A673 (cell line): ENCODE results near the gene IGFL3. TPM values are rescaled to one million over a fixed set of nuclear protein-coding genes. Genes with fewer than 3 reads are reported as not detected.

Source experiments
- BruUV-seq: library from RNA; stranded (reverse); fragments of 400-500 nt; replicated peaks from 2 replicates; lab custom pipeline; 2021; lab: Mats Ljungman, UMichigan
- CTCF ChIA-PET: fragments of 300-600 bp; sonication (Branson Sonifier 250); formaldehyde crosslinking; loops from one replicate; lab custom pipeline; 2022; ENCODE audit warnings: antibody characterized with exemption; lab: Charles Lee
- POLR2A ChIA-PET: fragments of 300-600 bp; sonication (Branson Sonifier 250); formaldehyde crosslinking; loops from one replicate; lab custom pipeline; 2022; ENCODE audit warnings: antibody characterized with exemption; ENCODE audit not compliant: low non-redundant PET; lab: Charles Lee
- DNase-seq: peaks from one replicate; pipeline ENCODE4 v3.0.0-alpha.2; 2015; ENCODE audit warnings: low spot score
- H3K27ac ChIP-seq: fragments of 200-600 bp; sonication (generic); 2 replicates; pipeline ENCODE4 v1.5.1; 2016; ENCODE audit warnings: mixed run types, low read depth, mild to moderate bottlenecking, mixed read lengths, antibody characterized with exemption, low read length; ENCODE audit not compliant: poor library complexity, severe bottlenecking
- H3K27me3 ChIP-seq: fragments of 200-600 bp; sonication (generic); replicated peaks from 2 replicates; pipeline ENCODE4 v1.6.1; 2017; ENCODE audit warnings: mixed run types, low read depth, mild to moderate bottlenecking, mixed read lengths, antibody characterized with exemption, low read length; ENCODE audit not compliant: insufficient read depth, poor library complexity
- H3K36me3 ChIP-seq: fragments of 200-600 bp; sonication (generic); 2 replicates; pipeline ENCODE4 v1.6.1; 2016; ENCODE audit warnings: mixed run types, mild to moderate bottlenecking, mixed read lengths, antibody characterized with exemption, low read length; ENCODE audit not compliant: insufficient read depth, poor library complexity, severe bottlenecking
- H3K4me1 ChIP-seq: fragments of 200-600 bp; sonication (generic); 2 replicates; pipeline ENCODE4 v1.6.1; 2017; ENCODE audit warnings: mixed run types, mild to moderate bottlenecking, mixed read lengths, antibody characterized with exemption, low read length; ENCODE audit not compliant: insufficient read depth, poor library complexity, severe bottlenecking
- H3K4me3 ChIP-seq: fragments of 200-600 bp; sonication (generic); 2 replicates; pipeline ENCODE4 v1.5.1; 2016; ENCODE audit warnings: low read depth, mixed run types, mild to moderate bottlenecking, mixed read lengths, low read length; ENCODE audit not compliant: poor library complexity, severe bottlenecking
- H3K9me3 ChIP-seq: fragments of 200-600 bp; sonication (generic); 2 replicates; pipeline ENCODE4 v1.6.1; 2016; ENCODE audit warnings: mixed run types, low read depth, mild to moderate bottlenecking, mixed read lengths, antibody characterized with exemption, low read length; ENCODE audit not compliant: poor library complexity, severe bottlenecking
- CTCF ChIP-seq: fragments of 300-800, 200-600 bp; sonication (generic); conservative IDR thresholded peaks from 2 replicates; pipeline ENCODE4 v1.5.1; 2017; ENCODE audit warnings: low read depth, mild to moderate bottlenecking, antibody characterized with exemption, low read length, moderate library complexity, mixed read lengths
- EZH2 ChIP-seq: fragments of 200-600 bp; sonication (generic); IDR thresholded peaks from 2 replicates; pipeline ENCODE4 v1.6.1; 2017; ENCODE audit warnings: borderline replicate concordance, low read depth, mild to moderate bottlenecking, mixed read lengths, antibody characterized with exemption, low read length; ENCODE audit not compliant: poor library complexity, severe bottlenecking
- intact Hi-C: fragments of 100-400 bp; cut with micrococcal nuclease; formaldehyde crosslinking; loops from one replicate; pipeline ENCODE4 v1.10.0; 2022; ENCODE audit not compliant: unreplicated experiment
- total RNA-seq: library from RNA; stranded (reverse); gene quantifications from 2 replicates; pipeline ENCODE4 v1.2.3, GENCODE V29; 2021

Gene IGFL3
- total RNA-seq, 1 experiment from 2014 or later, result not detected

DNA sequence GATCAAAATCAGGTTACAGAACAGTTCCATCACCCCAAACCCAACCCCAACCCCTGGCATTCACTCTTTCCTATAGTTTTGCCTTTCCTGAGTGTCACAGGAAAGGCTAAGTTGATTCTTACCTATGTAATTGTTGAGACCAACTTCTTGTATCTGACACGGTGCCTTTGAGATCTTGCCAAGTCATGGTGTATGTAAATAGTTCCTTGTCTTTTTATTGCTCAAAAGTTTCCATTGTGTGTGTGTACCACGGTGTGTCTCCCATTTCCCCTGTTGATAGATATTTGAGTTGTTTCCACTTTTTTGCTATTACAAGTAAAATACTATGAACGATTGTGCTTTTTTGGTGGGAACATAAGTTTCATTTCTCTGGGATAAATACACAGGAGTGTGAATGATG, 20.3 kb upstream of the IGFL3 start:
- intact Hi-C loops, result no loop called here
- no TSS peak for BruUV-seq
- DNase-seq, result no peak
- no peaks in the 10 kb centered on the region for H3K36me3 ChIP-seq
- no peak overlapping the region for H3K4me3 ChIP-seq
- H3K9me3 ChIP-seq, result no peaks in the 10 kb centered on the region
- CTCF ChIA-PET, result no interaction called here
- POLR2A ChIA-PET, result no interaction called here
- no peak overlapping the region for H3K27ac ChIP-seq
- H3K27me3 ChIP-seq, result no peaks in the 10 kb centered on the region
- H3K4me1 ChIP-seq, result no peaks in the 10 kb centered on the region
- no peak for TF ChIP-seq EZH2
- TF ChIP-seq CTCF, result no peak

- TF ChIP-seq CTCF (no peak), EZH2 (no peak)
- no peaks in the 10 kb centered on the region for H3K27me3 ChIP-seq
- H3K4me1 ChIP-seq, result no peaks in the 10 kb centered on the region
- POLR2A ChIA-PET, result no interaction called here
- no peak for DNase-seq
- no TSS peak for BruUV-seq
- CTCF ChIA-PET, result no interaction called here
- no peak overlapping the region for H3K27ac ChIP-seq
- intact Hi-C loops, result no loop called here
- no peaks in the 10 kb centered on the region for H3K9me3 ChIP-seq
- no peaks in the 10 kb centered on the region for H3K36me3 ChIP-seq
- H3K4me3 ChIP-seq, result no peak overlapping the region
Observed at GRCh38 chr19:46142294-46142693, 17.8 kb upstream of the IGFL3 start.

GRCh38 chr19:46141421-46141820, 16.9 kb upstream of the IGFL3 start:
- no peak overlapping the region for H3K27ac ChIP-seq
- H3K36me3 ChIP-seq, result no peaks in the 10 kb centered on the region
- H3K4me1 ChIP-seq, result no peaks in the 10 kb centered on the region
- no peak for DNase-seq
- no peaks in the 10 kb centered on the region for H3K9me3 ChIP-seq
- no peak overlapping the region for H3K4me3 ChIP-seq
- CTCF ChIA-PET, result no interaction called here
- intact Hi-C loops, result no loop called here
- H3K27me3 ChIP-seq, result no peaks in the 10 kb centered on the region
- POLR2A ChIA-PET, result no interaction called here
- TF ChIP-seq EZH2 (no peak), CTCF (no peak)
- no TSS peak for BruUV-seq
